Ishikawa (cell line): Measurements from ENCODE around the gene KCNN3.

Source experiments
- CEBPB ChIP-seq: IDR thresholded peaks from 2 replicates; pipeline ENCODE4 v1.6.1; 2012
- CREB1 ChIP-seq: IDR thresholded peaks from 2 replicates; pipeline ENCODE4 v1.6.1; 2012; ENCODE audit warnings: low read depth
- RAD21 ChIP-seq: IDR thresholded peaks from 2 replicates; pipeline ENCODE4 v1.6.1; 2012; ENCODE audit warnings: low read depth
- TAF1 ChIP-seq: IDR thresholded peaks from 2 replicates; pipeline ENCODE4 v1.6.1; 2012; ENCODE audit warnings: low read depth, mild to moderate bottlenecking
- TF ChIP-seq, protein P1 (sequence below): IDR thresholded peaks from 2 replicates; pipeline ENCODE4 v1.6.1; 2012

DNA sequence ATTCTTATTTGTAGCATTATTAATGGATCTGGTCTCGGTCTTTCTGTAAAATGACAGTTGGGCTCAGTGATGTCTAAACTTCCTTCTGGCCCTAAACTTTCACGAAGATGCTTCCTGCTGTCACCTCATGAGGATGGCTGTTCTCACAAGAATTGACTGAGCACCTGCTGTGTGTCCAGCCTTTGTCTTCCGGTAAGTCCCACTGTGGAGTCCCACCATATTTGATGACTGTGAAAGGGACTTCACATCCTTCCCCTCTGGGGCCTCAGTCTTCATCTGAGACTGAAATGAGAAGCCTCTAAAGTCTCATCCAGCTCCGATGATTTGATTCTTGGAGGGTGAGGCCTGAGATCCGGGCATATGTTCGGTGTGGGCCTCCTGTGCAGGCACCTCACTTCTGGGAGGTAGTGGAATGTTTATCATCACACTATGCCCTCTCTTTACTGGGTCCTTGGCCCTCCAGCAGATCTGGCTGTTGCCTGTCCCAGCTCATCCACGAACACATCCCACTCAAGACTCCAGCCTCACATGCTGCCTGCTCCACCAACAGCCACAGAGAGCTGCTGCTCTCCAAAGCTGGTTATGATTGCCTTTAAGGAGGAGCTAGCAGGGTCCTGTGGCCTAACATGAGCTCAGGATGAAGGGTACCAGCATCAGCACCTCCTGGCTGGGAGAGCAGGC lies 95.8 kb downstream of the KCNN3 start:
- TF ChIP-seq RAD21, result no peak
- no peak for TF ChIP-seq TAF1
- TF ChIP-seq CEBPB, result no peak
- TF ChIP-seq, protein P1, sequence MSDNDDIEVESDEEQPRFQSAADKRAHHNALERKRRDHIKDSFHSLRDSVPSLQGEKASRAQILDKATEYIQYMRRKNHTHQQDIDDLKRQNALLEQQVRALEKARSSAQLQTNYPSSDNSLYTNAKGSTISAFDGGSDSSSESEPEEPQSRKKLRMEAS, result no peak
- TF ChIP-seq CREB1, result no peak
